HG03175 (cell line): Measurements from ENCODE around the gene MMP24.

Experiments
- ATAC-seq: cut with Tn5 transposase; IDR thresholded peaks from one replicate; pipeline ENCODE4 v1.9.1; 2021; ENCODE audit warnings: mild to moderate bottlenecking, moderate library complexity; ENCODE audit not compliant: unreplicated experiment

Gene MMP24

DNA sequence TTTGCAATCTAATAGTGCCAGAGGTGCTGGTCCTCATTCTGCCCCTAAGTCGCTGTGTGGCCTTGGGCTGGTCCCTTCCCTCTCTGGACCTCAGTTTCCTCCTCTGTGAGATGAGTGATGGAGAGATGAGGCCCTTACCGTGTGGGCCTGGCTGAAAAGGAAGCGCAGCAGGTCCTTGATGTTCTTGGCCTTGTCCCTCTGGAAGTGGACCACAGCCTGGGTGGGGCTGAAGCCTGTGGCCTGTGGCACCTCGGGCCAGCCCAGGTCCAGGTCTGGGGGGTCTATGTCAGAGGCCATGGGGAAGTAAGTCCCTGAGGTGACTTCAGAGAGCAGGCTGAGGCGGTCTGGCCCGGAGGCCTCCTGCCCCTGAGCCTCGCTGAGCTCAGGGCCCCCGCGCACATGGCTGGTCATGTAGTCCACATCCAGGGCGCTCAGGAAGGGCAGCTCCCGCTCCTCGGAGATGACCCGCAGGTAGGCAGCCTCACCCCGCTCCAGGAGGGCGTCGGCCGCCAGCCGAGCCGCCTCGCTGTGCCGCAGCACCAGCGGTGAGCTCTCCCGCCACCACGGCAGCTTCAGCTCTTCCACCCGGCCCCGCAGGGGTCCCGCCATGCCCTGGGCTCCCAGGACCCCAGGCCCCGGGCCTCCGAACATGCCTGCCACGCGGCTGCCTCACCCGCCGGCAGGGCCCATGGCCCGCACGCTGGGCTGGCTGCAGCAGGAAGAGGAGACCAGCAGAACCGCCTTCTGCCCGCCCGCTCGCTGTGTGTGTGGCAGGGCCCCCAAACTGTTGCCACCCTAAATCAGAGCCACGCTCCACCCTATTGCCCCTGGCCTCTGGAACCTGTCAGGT is 65.4 kb downstream of the MMP24 start, which contains the start of gene FAM83C:
FAM83C (minus strand) TSS at position 772 of the 850 bp plus-strand sequence; CDS start at position 651, 121 bp downstream.
- ATAC-seq, result no peak

DNA sequence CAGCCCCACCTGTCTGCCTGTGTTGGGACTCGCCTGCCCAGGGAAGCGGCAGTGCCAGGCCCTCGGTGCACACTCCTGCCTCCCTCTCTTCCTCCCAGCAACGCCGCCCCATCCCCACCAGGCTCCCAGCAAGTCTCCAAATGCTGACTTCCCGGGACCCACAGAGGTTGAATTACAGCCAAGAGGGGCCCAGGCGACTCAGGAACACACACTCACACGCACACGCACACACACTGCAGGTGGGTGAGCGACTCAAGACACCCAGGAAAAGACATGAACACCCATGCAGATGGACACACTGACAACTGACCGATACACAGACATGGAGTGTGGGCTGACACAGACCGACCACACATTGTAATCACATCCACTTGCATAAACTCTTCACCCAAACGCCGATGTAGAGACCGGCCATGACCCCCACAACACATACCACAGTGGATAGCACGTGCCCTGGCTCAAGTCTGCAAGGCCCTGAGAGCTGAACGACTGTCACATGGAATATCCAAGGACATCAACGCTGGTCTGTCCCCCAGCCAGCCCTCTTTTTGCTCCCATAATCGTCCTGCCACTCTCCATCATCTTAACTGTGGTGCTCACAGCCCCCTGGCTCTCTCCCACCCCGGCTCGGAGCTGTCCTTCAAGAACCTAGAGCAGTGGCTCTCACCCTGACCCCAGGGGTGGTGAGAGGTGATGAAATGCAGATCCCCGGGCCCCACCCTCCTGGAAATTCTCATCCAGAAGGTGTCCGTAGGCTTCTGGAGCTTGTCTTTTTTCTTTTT is 66.2 kb downstream of the MMP24 start:
- ATAC-seq, result no peak

DNA sequence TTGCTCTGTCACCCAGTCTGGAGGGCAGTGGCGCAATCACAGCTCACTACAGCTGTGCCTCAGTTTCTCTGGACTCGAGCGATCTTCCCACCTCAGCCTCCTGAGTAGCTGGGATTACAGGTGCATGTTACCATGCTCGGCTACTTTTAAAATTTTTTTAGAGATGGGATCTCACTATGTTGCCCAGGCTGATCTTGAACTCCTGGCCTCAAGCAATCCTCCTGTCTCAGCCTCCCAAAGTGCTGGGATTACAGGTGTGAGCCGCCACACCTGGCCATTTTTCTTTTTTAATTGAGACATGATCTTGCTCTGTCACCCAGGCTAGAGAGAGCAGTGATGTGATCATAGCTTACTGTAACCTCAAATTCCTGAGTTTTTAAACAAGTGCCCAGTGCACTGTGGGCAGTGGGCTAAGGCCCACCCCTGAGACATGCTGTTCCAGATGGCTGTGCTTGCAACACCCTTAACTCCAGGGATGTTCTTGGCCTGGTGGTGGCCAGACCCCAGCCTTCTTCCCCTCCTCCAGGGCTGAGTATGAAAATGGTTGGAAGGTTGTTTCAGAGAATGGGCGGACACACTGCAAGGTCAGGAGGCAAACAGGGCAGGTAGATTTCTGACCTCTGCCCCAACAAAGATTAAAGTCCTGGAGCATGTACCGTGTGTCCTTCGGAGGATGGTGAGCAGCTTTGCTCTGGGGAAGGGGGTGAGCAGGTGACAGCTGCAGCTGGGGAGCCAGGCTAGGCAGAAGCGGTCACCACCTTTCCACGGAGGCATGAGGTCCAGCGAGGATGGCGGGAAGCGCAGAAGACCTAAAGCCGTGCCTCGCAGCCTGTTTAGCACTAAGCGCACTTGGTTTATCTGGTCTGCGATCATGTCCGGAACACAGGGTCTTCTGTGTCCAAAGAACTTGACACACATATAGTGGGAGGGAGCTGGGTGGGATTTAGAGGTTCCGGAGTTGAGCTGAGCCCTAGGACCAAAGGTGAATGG is 67.1 kb downstream of the MMP24 start:
- no peak for ATAC-seq

DNA sequence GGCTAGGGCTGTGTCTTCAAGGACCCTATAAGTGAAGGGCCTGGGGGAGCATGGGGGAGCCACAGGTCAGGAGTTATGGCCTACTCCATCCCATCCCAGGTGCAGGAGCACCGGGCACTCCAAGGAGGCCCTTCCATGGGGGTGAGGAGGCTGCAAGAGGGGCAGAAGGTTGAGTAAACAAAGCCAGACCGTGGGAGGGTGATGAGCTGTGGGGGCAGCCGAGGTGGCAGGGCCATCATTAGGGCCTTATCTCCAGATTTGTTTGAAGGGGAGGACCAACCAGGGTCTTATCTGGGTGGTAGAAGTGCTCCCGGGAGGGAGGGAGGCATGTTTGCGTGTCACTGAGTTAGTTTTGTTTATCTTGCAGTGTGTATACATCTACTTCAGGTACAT is 67.8 kb downstream of the MMP24 start:
- no peak for ATAC-seq

DNA sequence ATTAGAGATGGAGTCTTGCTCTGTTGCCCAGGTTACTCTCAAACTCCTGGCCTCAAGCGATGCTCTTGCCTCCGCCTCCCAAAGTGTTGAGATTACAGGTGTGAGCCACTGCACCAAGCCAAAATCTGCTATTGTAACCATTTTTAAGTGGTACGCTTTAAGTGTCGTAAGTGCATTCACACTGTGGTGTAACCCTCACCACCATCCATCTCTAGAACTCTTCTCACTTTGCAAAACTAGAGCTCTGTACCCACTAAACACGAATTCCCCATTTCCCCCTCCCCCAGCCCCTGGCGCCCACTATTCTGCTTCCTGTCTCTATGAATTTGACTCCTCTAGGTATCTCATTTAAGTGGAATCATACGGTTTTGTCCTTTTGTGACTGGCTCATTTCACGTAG is 68.6 kb downstream of the MMP24 start:
- ATAC-seq, result no peak

DNA sequence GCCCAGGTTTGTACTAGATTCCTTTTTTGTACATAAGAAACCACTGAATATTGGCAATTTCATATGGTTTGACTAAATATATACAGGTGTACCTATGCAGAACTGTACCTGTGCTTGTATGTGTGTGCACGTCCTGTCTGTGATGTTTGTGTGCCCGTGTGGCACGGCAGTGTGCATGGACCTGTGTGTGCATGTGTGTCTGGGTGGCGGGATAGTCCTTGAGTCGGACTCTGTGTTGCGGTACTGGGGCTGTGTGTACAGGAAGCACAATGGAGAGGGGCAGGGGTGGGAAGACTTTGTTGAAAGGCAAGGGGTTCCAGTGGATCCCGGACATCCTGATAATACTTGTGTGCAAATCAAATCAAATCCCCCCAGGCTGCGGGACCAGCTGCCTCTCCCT is 69.2 kb downstream of the MMP24 start:
- ATAC-seq, result no peak

DNA sequence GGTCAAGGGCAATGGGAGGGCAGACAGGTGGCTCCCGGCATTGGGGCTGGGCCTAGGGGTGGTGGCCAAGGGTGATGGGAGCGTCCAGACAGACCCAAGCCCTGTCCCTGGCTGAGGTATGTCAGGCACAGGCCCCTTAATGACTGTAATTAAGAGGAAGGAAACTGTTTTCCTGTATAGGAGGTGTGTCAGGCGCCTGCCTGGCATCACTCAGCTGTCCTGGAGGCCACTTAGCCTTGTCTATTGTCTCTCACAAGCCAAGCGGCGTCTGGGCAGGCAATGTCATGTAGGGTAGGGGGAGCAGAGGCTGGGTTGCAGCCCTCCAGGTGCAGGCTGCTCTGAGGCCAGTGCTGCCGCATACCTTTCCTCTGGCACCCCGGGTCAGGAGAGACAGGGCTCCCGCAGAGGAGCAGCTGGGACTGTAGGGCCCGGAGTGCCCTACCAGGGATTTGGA is 69.6 kb downstream of the MMP24 start:
- no peak for ATAC-seq

DNA sequence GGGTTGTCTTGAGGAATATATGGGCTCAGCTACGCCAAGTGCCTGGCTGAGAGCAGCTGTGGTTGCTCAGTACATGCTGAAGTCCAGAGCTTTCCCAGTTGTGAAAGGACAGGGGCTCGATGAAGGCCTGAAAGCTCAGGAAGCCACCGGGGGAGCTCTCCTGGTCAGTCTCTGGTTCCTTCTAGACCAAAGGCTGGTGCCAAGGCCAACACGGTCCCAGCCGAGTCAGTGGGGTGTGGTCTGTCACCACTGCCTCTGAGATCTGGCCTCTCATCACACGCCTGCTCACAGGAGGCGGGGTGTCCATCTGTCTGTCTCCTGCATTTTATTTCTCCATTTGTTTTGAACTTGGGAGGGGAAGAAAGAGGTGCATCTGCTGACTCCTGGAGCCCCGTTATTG is 70.7 kb downstream of the MMP24 start:
- no peak for ATAC-seq

DNA sequence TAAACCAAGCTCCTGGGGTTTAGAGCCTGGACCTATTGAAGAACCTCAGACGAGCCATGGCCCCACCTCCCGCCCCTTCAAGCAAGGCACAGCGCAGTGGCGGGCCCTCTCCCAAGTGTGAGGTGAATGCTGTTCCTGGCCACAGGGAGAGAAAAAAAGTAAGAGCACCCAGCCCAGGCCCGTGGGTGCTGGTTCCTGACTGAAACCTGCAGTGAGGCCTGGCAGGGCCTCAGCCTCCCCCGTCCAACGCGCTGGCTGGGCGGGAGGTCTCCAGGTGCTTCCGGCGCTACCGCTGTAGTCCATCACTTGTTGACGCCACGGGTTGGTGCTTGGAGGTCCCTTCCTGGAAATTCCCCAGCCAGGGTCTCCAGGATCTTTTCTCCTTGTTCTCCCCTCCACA is 71.2 kb downstream of the MMP24 start:
- no peak for ATAC-seq

DNA sequence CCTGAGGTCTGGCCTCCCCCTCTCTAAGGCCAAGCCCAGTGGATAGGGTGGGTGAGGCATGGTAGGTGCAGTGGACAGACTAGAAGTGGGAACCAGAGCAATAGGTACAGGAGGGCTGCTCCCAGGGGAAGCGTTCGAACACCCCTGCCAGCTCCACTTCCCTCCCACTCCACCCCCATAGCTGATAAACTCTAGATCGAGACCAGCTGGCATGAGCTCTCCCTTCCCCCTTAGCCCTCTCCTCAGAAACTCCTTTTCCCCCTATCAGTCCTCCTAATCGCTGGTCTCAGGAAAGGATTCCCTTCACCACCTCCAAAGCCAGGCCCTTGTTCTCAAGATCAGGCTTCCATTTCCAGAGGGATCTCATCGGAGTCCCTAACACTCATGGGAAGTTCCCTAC is 71.8 kb downstream of the MMP24 start:
- no peak for ATAC-seq

DNA sequence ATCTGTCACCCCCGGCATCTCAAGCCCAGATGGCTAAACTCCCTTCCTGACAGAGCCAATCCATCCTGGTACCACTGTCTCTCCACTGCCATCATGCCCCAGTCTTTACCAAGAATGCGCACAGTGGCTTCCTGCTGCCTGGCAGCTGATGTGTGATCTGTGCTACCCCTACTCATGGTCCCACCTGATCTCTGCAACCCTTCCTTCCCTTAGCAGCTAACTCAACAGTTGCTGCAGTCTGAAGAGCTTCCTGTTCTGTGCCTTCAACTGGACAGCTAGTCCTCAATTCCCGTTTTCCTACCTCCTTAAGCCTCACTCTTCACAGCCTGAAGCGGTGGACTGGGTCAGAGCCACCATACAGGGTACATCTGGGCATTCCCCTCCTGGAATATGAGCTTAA is 73.3 kb downstream of the MMP24 start:
- no peak for ATAC-seq

DNA sequence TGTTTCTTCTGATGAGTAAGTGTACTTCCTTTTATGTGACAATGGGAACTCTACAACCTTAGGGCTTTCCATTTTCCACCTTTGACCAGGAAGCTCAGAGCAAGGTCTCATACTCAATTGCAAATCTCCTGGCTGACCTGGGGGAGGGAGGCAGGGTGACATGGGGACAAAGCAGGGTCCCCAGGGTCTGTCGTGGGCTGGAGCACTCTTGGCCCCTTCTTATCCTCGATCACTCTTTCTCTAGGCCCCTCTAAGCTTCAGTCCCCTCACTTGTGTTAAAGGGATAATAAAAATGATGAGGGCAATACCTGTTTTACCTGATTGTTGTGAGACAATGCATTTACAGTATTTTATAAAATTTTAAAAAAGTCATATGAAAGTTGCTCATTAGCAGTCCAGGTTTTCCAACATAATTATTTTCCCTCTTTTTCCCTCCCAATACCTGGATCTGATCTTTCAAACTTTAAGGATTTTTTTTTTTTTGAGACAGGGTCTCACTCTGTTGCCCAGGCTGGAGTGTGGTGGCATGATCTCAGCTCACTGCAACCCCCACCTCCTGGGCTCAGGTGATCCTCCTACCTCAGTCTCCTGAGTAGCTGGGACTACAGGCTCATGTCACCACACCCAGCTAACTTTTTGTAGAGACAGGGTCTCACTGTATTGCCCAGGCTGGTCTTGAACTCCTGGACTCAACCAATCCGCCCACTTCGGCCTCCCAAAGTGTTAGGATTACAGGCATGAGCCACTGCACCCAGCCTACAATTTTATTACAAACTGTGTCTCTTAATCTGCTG is 74.2 kb downstream of the MMP24 start:
- ATAC-seq, result no peak

DNA sequence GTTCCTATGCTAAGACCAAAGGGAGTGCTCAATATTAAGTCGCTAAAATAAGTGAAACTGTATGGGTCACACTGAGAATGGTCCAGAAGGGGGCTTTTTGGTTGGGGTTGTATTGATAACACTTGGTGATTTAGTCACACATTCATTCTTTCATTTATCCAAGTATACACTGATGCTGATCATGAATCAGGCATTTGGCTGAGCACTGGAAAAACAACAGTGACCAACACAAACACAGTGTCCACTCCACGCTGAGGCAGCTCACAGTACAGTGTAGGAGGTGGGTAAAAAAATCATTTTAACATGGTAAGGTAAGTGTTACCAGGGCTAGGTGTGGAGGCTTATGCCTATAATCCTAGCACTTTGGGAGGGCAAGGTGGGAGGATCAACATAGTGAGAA is 74.9 kb downstream of the MMP24 start:
- ATAC-seq, result no peak

DNA sequence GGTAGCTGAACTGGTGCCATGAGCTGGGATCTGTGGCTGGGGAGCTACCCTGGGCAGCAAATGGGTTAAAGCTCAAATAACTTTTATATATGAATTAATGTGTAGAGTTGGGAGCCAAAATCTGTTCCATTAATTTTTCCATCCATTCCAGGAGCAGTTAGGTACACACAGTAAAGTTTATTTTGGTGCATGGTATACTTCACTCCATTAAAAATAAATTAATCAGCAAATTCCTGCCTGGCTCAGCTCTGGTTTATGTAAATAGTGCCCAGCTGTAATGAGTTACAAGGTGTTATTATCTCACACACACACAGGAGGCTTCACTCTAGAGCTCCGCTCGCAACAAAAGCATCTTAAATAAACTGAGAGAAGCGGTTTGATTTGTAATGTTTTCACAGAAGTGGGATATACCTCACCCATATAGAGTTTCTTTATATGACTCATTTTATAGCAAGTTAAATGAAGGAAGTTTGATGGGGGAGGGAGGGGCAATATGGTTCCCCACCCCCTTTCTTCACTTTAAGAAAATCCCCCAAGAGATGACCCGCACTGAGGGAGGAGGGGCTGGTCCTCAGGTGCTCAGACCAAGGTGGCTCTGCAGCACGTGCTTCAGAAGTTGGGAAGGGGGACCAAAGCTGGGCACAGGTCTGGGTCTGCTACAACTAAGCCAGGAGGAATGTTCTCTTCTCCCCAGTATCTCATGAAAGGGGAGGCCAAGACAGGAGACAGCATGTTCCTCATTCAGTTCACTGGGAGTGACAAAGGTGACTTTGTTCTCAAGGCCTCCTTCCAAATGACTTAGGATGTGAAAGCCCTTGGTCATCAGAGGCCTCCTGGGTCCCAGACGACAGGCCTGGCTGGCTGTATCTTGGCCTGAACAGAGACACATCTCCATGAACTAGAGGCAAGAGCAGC is 76.2 kb downstream of the MMP24 start:
- no peak for ATAC-seq

DNA sequence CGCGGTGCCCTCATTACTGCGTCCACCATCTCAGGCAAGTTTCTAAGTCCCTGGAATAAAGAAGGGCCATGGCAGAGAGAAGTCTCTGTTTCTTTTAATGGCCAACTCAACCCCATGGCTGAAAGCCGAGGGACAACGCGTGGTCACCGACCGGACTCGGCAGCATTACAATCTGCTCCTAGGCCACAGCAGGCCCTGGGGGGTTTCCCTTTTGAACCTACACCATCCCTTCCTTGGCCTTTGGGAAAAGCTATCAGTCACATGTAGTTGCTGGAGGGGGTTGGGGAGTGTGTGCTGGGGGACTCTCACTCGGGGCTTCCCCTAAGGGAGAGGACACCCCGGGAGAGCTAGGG is 76.9 kb downstream of the MMP24 start:
- no peak for ATAC-seq

DNA sequence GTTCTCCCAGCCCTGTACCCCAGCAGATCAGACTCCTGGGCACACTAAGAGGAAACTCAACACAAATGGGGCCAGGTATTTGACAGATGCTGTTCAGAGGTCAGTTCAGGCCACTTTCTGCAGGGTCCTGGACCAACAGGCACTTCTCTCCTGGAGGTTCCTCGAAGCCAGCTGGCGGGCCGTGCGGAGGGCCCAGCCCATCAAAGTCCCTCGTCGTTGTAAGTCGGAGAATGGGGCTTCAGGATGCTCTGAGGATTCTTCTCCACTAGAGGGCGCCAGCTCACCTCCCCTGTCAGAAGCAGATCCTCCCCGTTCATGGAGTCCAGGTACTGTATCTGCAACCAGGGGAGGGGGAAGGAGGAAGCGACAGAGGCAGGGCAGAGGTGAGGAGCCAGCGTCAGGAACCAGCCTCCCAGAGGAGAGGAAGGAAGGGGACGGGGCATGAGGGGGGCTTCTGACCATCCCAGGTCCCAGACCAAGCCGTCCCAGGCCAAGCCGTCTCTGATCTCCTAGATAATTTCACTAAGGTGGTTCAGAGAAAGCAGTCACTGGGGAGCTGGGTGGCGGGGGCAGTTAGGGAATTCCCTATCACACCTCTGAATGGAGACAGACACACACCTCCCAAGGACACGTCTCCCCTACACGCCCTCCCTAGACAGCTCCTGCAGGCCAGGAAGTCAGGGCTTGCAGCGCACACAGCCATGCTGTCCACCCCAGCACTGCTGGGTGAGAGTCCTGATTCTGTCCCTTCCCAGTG is 77.4 kb downstream of the MMP24 start:
- ATAC-seq, result no peak

DNA sequence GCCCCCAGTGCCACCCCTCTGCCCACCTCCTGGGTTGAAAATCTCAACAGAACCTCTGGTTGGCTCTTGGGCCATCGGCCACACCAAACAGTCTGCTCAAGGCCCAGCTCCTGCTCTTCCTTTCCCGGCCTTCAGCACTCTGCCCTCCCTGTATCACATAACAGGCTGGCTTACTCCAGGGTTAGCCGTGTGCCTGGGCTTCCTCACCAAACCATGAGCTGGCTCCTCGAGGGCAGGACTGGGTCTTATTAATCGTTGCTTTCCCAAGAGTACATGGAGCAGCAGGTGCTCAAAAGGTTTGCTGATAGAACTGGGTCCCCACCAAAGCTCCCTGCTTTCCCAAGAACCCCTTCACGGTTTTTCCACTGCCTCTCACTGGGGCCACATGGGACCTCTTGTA is 78.5 kb downstream of the MMP24 start:
- no peak for ATAC-seq
